HEK293T (cell line): ENCODE data around the gene FADD.

ENCODE experiments used
- ARNT ChIP-seq: fragments of 450-650 bp; IDR thresholded peaks from 2 replicates; pipeline ENCODE4 v1.6.1; 2017; ENCODE audit warnings: mild to moderate bottlenecking
- BHLHE40 ChIP-seq: fragments of 450-650 bp; IDR thresholded peaks from 2 replicates; pipeline ENCODE4 v1.6.1; 2016; ENCODE audit warnings: mild to moderate bottlenecking, moderate library complexity, borderline replicate concordance
- CTBP1 ChIP-seq: fragments of 450-650 bp; IDR thresholded peaks from 2 replicates; pipeline ENCODE4 v1.6.1; 2016; ENCODE audit warnings: borderline replicate concordance
- ELF4 ChIP-seq: fragments of 450-650 bp; IDR thresholded peaks from 2 replicates; pipeline ENCODE4 v1.6.1; 2017; ENCODE audit warnings: antibody characterized with exemption
- FOXA1 ChIP-seq: fragments of 450-650 bp; IDR thresholded peaks from 2 replicates; pipeline ENCODE4 v1.6.1; 2016; ENCODE audit warnings: mild to moderate bottlenecking
- FOXM1 ChIP-seq: fragments of 450-650 bp; IDR thresholded peaks from 2 replicates; pipeline ENCODE4 v1.6.1; 2017; ENCODE audit warnings: mild to moderate bottlenecking, borderline replicate concordance
- HDGF ChIP-seq: fragments of 450-650 bp; IDR thresholded peaks from 2 replicates; pipeline ENCODE4 v1.6.1; 2017; ENCODE audit warnings: antibody characterized with exemption, borderline replicate concordance
- L3MBTL2 ChIP-seq: fragments of 450-650 bp; conservative IDR thresholded peaks from 2 replicates; pipeline ENCODE4 v1.6.1; 2016; ENCODE audit warnings: mild to moderate bottlenecking
- PKNOX1 ChIP-seq: fragments of 450-650 bp; IDR thresholded peaks from 2 replicates; pipeline ENCODE4 v1.6.1; 2016
- SP1 ChIP-seq: fragments of 450-650 bp; IDR thresholded peaks from 2 replicates; pipeline ENCODE4 v1.6.1; 2017
- SUZ12 ChIP-seq: fragments of 450-650 bp; IDR thresholded peaks from 2 replicates; pipeline ENCODE4 v1.6.1; 2016; ENCODE audit warnings: mild to moderate bottlenecking
- TARDBP ChIP-seq: fragments of 450-650 bp; IDR thresholded peaks from 2 replicates; pipeline ENCODE4 v1.6.1; 2016
- ZNF384 ChIP-seq: fragments of 450-650 bp; IDR thresholded peaks from 2 replicates; pipeline ENCODE4 v1.6.1; 2016

GRCh38 chr11:70247710-70248072, 44.6 kb downstream of the FADD start:
- TF ChIP-seq BHLHE40, result no peak
- TF ChIP-seq ELF4, result no peak
- TF ChIP-seq L3MBTL2, result no peak
- no peak for TF ChIP-seq FOXA1
- TF ChIP-seq FOXM1, result no peak
- no peak for TF ChIP-seq SUZ12
- no peak for TF ChIP-seq SP1
- TF ChIP-seq CTBP1, result no peak
- no peak for TF ChIP-seq ZNF384
- no peak for TF ChIP-seq HDGF
- TF ChIP-seq PKNOX1, result no peak
- no peak for TF ChIP-seq ARNT
- TF ChIP-seq TARDBP, result no peak
